Measurements from ENCODE around the gene SMTNL1. TPM values are rescaled to one million over a fixed set of nuclear protein-coding genes. Genes with fewer than 3 reads are reported as not detected.

Gene SMTNL1
- total RNA-seq, 2 experiments from 2014 or later, result not detected

Other genes with a start within 250 kb of the SMTNL1 start
- gene TNKS1BP1, start 212.6 kb upstream of the SMTNL1 start, total RNA-seq, result 10 to 100 TPM; 14.1 to 14.7 TPM
- 100 to 1,000 TPM; 304 to 322 TPM for gene SSRP1, start 201.7 kb upstream of the SMTNL1 start, total RNA-seq
- not detected for gene P2RX3, start 199.2 kb upstream of the SMTNL1 start, total RNA-seq
- not detected for gene PRG3, start 156.4 kb upstream of the SMTNL1 start, total RNA-seq
- 1 to 10 TPM; 1.0 TPM for gene PRG2, start 146.9 kb upstream of the SMTNL1 start, total RNA-seq
- 100 to 1,000 TPM; 116 to 117 TPM for gene SLC43A3, start 110.5 kb upstream of the SMTNL1 start, total RNA-seq
- under 1 TPM; 0.74 to 0.99 TPM for gene RTN4RL2, start 77.1 kb upstream of the SMTNL1 start, total RNA-seq
- gene SLC43A1, start 21.9 kb upstream of the SMTNL1 start, total RNA-seq, result 10 to 100 TPM; 26.5 to 29.7 TPM
- 100 to 1,000 TPM; 131 to 136 TPM for gene TIMM10, start 6.8 kb upstream of the SMTNL1 start, total RNA-seq
- gene UBE2L6, start 30.1 kb downstream of the SMTNL1 start, total RNA-seq, result 100 to 1,000 TPM; 187 to 194 TPM
- under 1 TPM; 0.17 to 0.43 TPM for gene SERPING1, start 60.1 kb downstream of the SMTNL1 start, total RNA-seq
- gene YPEL4, start 112.3 kb downstream of the SMTNL1 start, total RNA-seq, result under 1 TPM; 0.17 to 0.54 TPM
- gene CLP1, start 120.2 kb downstream of the SMTNL1 start, total RNA-seq, result 10 to 100 TPM; 11.3 to 14.2 TPM
- gene ZDHHC5, start 130.5 kb downstream of the SMTNL1 start, total RNA-seq, result 10 to 100 TPM; 38.5 to 46.6 TPM
- gene MED19, start 174.6 kb downstream of the SMTNL1 start, total RNA-seq, result 1 to 10 TPM; 8.2 to 9.0 TPM
- 10 to 100 TPM; 49.8 to 54.7 TPM for gene TMX2, start 175.0 kb downstream of the SMTNL1 start, total RNA-seq
- gene SELENOH, start 203.9 kb downstream of the SMTNL1 start, total RNA-seq, result 100 to 1,000 TPM; 249 to 282 TPM
- gene BTBD18, start 214.2 kb downstream of the SMTNL1 start, total RNA-seq, result not detected
- 1 to 10 TPM; 5.5 to 8.5 TPM for gene CTNND1, start 224.2 kb downstream of the SMTNL1 start, total RNA-seq